Stomach (tissue), 9 donors: ENCODE measurements around the gene GNGT2. TPM values are rescaled to one million over a fixed set of nuclear protein-coding genes. Genes with fewer than 3 reads are reported as not detected.
"Not testable (repeated sequence)": the region's sequence is repeated elsewhere in the genome, so short reads cannot be mapped to it uniquely, and the experiment has no call there.

Experiments
- DNase-seq, 2 donors: peaks; one replicate each; pipeline versions ENCODE4 v3.0.0 to v3.0.0-alpha.2; 2013 to 2019
- H3K27ac ChIP-seq, 5 donors: fragments of 200-600 bp in 4 of 5; sonication (generic) in 4 of 5; one replicate each; pipeline ENCODE4 v1.5.1; 2013 to 2019; ENCODE audit warnings: mild to moderate bottlenecking in 1 of 5, moderate library complexity in 1 of 5
- H3K27me3 ChIP-seq, 3 donors: fragments of 200-600 bp; sonication (generic); one replicate each; pipeline ENCODE4 v1.5.1; 2017 to 2019; ENCODE audit warnings: mixed run types in 1 of 3
- H3K36me3 ChIP-seq, 4 donors: fragments of 200-600 bp; sonication (generic); 1 replicate in 3 of 4; 2 replicates in 1 of 4; pipeline ENCODE4 v1.5.1; 2016 to 2019
- H3K4me1 ChIP-seq, 4 donors: fragments of 200-600 bp; sonication (generic); one replicate each; pipeline ENCODE4 v1.5.1; 2016 to 2019
- H3K4me3 ChIP-seq, 4 donors: fragments of 200-600 bp; sonication (generic) in 3 of 4; one replicate each; pipeline ENCODE4 v1.5.1; 2016 to 2019; ENCODE audit warnings: mild to moderate bottlenecking in 1 of 4
- H3K9me3 ChIP-seq, 4 donors: fragments of 200-600 bp; sonication (generic); one replicate each; pipeline ENCODE4 v1.5.1; 2016 to 2019
- EP300 ChIP-seq: sonication (generic); formaldehyde crosslinking; IDR thresholded peaks from one replicate; pipeline ENCODE4 v1.6.1; 2017; ENCODE audit warnings: antibody characterized with exemption
- POLR2A ChIP-seq, 4 donors: fragments of 450-650 bp; IDR thresholded peaks; one replicate each; pipeline ENCODE4 v1.6.1; 2016; ENCODE audit warnings: antibody characterized with exemption in 4 of 4, control low read depth in 2 of 4, mild to moderate bottlenecking in 1 of 4, moderate library complexity in 1 of 4
- POLR2AphosphoS5 ChIP-seq, 3 donors: sonication (generic); formaldehyde crosslinking; IDR thresholded peaks; one replicate each; pipeline ENCODE4 v1.6.1; 2016; ENCODE audit warnings: antibody characterized with exemption in 3 of 3
- WGBS, 5 donors: extraction: QIAGEN DNeasy Blood & Tissue Kit in 3 of 5; methylation state at CpG; one replicate each; pipeline versions ENCODE4 v1.1.5 to v1.1.7; 2013 to 2018; 5-methylcytosine and 5-hydroxymethylcytosine counted together
- intact Hi-C: fragments of 100-400 bp; cut with DNase I; formaldehyde crosslinking; loops from one replicate; pipeline ENCODE4 v1.15.1; 2023; ENCODE audit warnings: low total_unique reads
- polyA plus RNA-seq, 3 donors: library from polyadenylated mRNA; stranded (reverse); fragments of 200-250 nt; gene quantifications; one replicate each; pipeline ENCODE4 v1.2.3, GENCODE V29; 2013
- total RNA-seq, 5 donors: library from RNA; depleted of rRNA; stranded (reverse); fragments of >200 nt; gene quantifications; one replicate each; pipeline versions ENCODE4 v1.1.0 to v1.2.3, GENCODE V29; 2014 to 2016
- TF ChIP-seq, protein P1 (sequence below), 7 experiments: fragments of 450-650 bp in 4 of 7; fragments of 200-600 bp in 3 of 7; sonication (generic) in 3 of 7; IDR thresholded peaks; one replicate each; pipeline ENCODE4 v1.5.1; 2016 to 2019; ENCODE audit warnings: antibody characterized with exemption in 7 of 7, control low read depth in 2 of 7, mild to moderate bottlenecking in 1 of 7
- donor health status: healthy with polysubstance abuse.
- donor health status: Bipolar disorder and iron deficiency.
- donor health status: healthy.

The GNGT2 gene
- total and polyA plus RNA-seq, 8 donors, result 1.6 to 134 (median 2.8) TPM; not detected in 2

DNA sequence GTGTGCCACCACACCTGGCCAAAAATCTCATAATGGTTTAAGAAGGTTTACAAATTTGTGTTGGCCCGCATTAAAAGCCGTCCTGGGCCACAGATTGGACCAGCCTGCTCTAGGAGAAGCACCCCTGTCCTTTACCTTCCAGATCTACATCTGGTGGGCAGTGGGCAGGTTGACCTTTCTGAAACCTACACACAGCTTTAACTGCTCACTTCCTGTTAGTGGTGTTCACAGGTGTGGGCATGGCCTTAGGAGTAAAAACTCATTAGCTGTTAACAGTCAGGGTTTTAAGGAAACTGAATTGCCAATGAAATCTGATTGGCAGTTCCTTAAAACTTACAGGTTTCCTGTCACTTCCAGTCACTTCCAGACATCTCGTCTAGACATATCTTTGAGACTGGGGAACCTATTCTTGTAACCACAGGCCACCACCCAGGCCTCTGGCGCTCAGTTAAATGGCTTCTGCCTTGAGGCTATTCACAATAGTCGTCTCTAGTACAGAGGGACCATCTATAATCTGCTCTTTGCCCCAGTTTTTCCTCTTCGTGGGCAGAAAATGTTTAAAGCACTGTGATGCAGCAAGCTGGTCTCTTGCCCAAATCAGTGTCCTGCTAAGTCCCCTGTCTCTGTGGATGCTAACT, 29.3 kb downstream of the GNGT2 start:
- TF ChIP-seq POLR2A (IDR thresholded peaks at IDR 0.05) (no peak), POLR2AphosphoS5 (IDR thresholded peaks at IDR 0.05) (no peak)
- H3K9me3 ChIP-seq, result peaks cover 7 to 36% (median 28%) of the 10 kb centered on the region in 4 donors
- intact Hi-C loops, result loop anchor here (5.0 kb wide), 1 partner anchor 46 kb away; no protein-coding TSS in a partner anchor

DNA sequence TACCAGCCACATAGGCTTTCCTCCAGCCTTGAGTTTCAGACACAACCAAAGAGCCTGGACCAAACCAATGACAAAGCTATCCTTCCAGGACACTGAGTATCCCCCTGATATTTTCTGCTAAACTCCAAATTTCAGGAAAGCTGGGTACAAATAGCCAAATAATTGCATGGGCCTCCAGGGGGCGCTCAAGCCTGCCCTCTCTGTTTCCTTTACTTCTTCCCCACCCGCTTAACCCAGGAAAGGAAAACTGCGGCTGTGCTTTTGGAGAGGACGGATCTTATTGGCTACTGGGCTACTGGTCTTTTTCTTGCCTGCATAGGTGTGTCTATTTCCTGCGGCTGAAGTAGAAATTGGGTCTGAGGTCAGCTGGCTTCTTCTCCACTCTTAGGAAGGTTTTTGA, 30.1 kb downstream of the GNGT2 start:
- DNase-seq, result peak; percentile 60 to 73
- Histone ChIP-seq H3K36me3 (no peaks in the 10 kb centered on the region), H3K27ac (no peak overlapping the region), H3K4me1 (no peaks in the 10 kb centered on the region), H3K27me3 (peaks cover 0 to 10% (median 0%) of the 10 kb centered on the region in 3 donors), H3K9me3 (peaks cover 15 to 37% (median 31%) of the 10 kb centered on the region in 4 donors), H3K4me3 (no peak overlapping the region)
- 18 to 24% (median 20%) methylated on average over 5 of the region's 5 CpGs for WGBS, 5 donors
- intact Hi-C loops, result loop anchor here (5.0 kb wide), 1 partner anchor 47 kb away; no protein-coding TSS in a partner anchor
- no peak for TF ChIP-seq POLR2A (IDR thresholded peaks at IDR 0.05)
- TF ChIP-seq, protein P1, sequence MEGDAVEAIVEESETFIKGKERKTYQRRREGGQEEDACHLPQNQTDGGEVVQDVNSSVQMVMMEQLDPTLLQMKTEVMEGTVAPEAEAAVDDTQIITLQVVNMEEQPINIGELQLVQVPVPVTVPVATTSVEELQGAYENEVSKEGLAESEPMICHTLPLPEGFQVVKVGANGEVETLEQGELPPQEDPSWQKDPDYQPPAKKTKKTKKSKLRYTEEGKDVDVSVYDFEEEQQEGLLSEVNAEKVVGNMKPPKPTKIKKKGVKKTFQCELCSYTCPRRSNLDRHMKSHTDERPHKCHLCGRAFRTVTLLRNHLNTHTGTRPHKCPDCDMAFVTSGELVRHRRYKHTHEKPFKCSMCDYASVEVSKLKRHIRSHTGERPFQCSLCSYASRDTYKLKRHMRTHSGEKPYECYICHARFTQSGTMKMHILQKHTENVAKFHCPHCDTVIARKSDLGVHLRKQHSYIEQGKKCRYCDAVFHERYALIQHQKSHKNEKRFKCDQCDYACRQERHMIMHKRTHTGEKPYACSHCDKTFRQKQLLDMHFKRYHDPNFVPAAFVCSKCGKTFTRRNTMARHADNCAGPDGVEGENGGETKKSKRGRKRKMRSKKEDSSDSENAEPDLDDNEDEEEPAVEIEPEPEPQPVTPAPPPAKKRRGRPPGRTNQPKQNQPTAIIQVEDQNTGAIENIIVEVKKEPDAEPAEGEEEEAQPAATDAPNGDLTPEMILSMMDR (IDR thresholded peaks at IDR 0.05), result peak in 4 of 7 experiments; percentile 44 to 69 (median 56)

More for the DNA sequence above, 29.3 kb downstream of the GNGT2 start:
- no peak overlapping the region for H3K4me3 ChIP-seq
- no peaks in the 10 kb centered on the region for H3K4me1 ChIP-seq
- no peak for DNase-seq
- peaks cover 0 to 10% (median 0%) of the 10 kb centered on the region in 3 donors for H3K27me3 ChIP-seq
- H3K27ac ChIP-seq, result no peak overlapping the region
- H3K36me3 ChIP-seq, result no peaks in the 10 kb centered on the region
- whole genome bisulfite sequencing, 5 donors, result 78 to 81% (median 79%) methylated on average over 6 of the region's 6 CpGs

DNA sequence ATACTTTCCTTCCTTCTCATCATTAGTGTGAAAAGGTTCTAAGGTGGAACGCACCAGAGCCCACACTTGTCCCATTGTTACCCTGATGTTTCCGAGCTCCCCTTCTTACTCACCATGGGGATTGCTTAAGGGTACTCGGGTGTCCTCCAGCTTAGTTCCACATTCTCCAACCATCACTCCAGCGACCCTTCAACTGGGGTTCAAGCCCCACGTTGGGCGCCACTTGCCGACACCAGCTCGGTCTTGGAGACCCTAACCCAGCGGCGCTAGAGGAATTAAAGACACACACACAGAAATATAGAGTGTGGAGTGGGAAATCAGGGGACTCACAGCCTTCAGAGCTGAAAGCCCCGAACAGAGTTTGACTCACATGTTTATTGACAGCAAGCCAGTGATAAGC, 34.4 kb downstream of the GNGT2 start:
- H3K27ac ChIP-seq, intact Hi-C loops, H3K4me3 ChIP-seq, H3K4me1 ChIP-seq, H3K36me3 ChIP-seq, H3K27me3 ChIP-seq, DNase-seq: not testable (repeated sequence)
- WGBS, 5 donors, result 88 to 93% (median 90%) methylated on average over 11 of the region's 11 CpGs
- H3K9me3 ChIP-seq, result peaks cover 21 to 65% (median 38%) of the 10 kb centered on the region in 4 donors

DNA sequence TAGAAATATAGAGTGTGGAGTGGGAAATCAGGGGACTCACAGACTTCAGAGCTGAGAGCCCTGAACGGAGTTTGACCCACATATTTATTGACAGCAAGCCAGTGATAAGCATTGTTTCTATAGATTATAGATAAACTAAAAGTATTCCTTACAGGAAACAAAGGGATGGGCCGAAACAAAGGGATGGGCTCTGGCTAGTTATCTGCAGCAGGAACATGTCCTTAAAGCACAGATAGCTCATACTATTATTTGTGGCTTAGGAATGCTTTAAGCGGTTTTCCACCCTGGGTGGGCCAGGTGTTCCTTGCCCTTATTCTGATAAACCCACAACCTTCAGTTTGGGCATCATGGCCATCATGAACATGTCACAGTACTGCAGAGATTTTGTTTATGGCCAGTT, 39.7 kb downstream of the GNGT2 start:
- intact Hi-C loops, DNase-seq: not testable (repeated sequence)
- 77 to 85% (median 83%) methylated on average over 3 of the region's 3 CpGs for WGBS, 5 donors

DNA sequence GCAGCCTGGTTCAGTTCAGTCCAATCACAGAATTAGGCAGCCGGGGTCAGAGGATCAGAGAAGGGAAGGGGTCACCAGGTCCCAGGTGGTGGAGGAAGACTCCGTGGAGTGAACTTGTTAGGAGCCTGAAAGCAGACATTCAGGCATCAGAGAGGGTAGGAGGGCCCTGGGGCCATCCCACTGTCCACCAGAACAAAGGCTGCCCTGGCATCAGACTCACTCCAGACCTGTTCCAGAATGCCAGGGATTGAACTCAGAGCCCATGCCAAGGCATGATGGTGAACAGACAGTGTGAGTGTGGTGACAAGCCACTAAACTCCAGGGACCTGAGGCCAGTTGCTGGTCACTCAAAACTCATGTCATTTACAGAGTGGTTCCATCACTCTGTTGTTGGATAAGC, 40.2 kb downstream of the GNGT2 start:
- Histone ChIP-seq H3K4me3 (no peak overlapping the region), H3K27me3 (peaks cover 0 to 55% (median 0%) of the 10 kb centered on the region in 3 donors), H3K4me1 (no peaks in the 10 kb centered on the region), H3K36me3 (no peaks in the 10 kb centered on the region), H3K9me3 (peaks cover 5 to 47% (median 13%) of the 10 kb centered on the region in 4 donors), H3K27ac (no peak overlapping the region)
- WGBS, 5 donors, result 64 to 88% (median 80%) methylated on average over 2 of the region's 2 CpGs
- no peak for DNase-seq
- intact Hi-C loops, result no loop called here
- TF ChIP-seq EP300 (no peak), POLR2AphosphoS5 (IDR thresholded peaks at IDR 0.05) (no peak), POLR2A (IDR thresholded peaks at IDR 0.05) (no peak)
- TF ChIP-seq, protein P1 (IDR thresholded peaks at IDR 0.05), result no peak

More for the DNA sequence above, 39.7 kb downstream of the GNGT2 start:
- H3K27ac ChIP-seq, H3K4me1 ChIP-seq, H3K4me3 ChIP-seq, H3K36me3 ChIP-seq: not testable (repeated sequence)
- Histone ChIP-seq H3K9me3 (peaks cover 10 to 52% (median 17%) of the 10 kb centered on the region in 4 donors), H3K27me3 (peaks cover 0 to 55% (median 0%) of the 10 kb centered on the region in 3 donors)

DNA sequence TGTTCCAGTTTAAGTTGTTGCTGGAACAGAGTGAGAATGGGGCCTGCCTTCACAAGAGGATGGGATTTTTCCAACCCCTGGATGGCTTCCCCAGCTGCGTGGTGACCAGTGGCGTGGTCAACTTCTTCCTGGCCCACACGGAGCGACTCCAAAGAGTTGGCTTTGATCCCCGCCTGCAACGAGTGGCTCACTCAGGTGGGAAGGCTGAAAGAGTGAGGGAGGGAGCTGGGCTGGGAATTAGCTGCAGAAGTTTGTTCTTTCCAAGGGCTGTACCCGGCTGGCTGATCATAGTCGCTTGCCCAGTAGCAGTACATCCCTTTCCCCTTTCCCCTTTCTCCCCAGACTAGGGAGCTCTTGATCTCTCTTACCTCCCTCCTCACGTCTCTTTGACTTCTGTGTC, 41.7 kb downstream of the GNGT2 start:
- intact Hi-C loops, result loop anchor here (10.0 kb wide), 1 partner anchor 56 kb away; no protein-coding TSS in a partner anchor
- Histone ChIP-seq H3K36me3 (no peaks in the 10 kb centered on the region), H3K4me3 (no peak overlapping the region), H3K27ac (no peak overlapping the region), H3K4me1 (no peaks in the 10 kb centered on the region), H3K9me3 (peaks cover 0 to 32% (median under 1%) of the 10 kb centered on the region in 4 donors), H3K27me3 (peaks cover 0 to 62% (median 0%) of the 10 kb centered on the region in 3 donors)
- no peak for DNase-seq
- WGBS, 5 donors, result 68 to 74% (median 69%) methylated on average over 9 of the region's 9 CpGs
- no peak for TF ChIP-seq POLR2AphosphoS5 (IDR thresholded peaks at IDR 0.05)
- TF ChIP-seq POLR2A (IDR thresholded peaks at IDR 0.05), result no peak
- no peak for TF ChIP-seq EP300
- TF ChIP-seq, protein P1 (IDR thresholded peaks at IDR 0.05), result no peak
